PC-3 (cell line): ENCODE data around the gene UNC13C.

Experiments
- CTCF ChIP-seq: fragments of 300-600 bp; sonication (generic); conservative IDR thresholded peaks from 2 replicates; pipeline ENCODE4 v1.5.1; 2017; ENCODE audit warnings: antibody characterized with exemption, low read depth, mild to moderate bottlenecking, low read length
- EZH2 ChIP-seq: fragments of 300-600 bp; sonication (generic); IDR thresholded peaks from one replicate; pipeline ENCODE4 v1.6.1; 2017; ENCODE audit warnings: antibody characterized with exemption, mild to moderate bottlenecking, low read length; ENCODE audit not compliant: unreplicated experiment
- EZH2phosphoT487 ChIP-seq: fragments of 300-600 bp; sonication (generic); IDR thresholded peaks from 2 replicates; pipeline ENCODE4 v1.6.1; 2018; ENCODE audit warnings: mild to moderate bottlenecking, antibody characterized with exemption, low read length, borderline replicate concordance

DNA sequence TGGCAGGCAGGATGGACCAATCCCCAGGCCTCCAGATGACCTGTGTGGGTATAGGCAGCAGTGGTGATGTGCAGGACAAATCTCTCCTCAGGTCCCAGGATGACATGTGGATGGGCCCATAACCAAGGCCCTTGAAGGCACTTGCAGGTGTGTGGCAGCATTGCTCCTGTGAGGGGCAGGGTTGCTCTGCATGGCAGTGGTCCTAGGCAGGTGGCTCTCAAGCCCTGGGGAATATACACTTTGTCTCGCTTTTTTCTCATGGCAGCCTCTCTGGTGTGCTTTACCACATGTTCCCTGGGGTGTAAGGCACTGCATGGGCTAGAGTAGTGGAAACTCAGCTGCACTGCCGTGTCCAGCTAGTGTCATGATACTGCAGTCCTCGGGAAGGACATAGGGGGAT, 503.6 kb downstream of the UNC13C start:
- no peak for TF ChIP-seq EZH2phosphoT487
- TF ChIP-seq CTCF = no peak
- no peak for TF ChIP-seq EZH2
